Keratinocyte (primary cell): Measurements from ENCODE around the gene IFNG-AS1. TPM values are rescaled to one million over a fixed set of nuclear protein-coding genes. Genes with fewer than 3 reads are reported as not detected.
A peak's percentile ranks its signal among the peaks of the same experiment; 100 is the strongest.

Source experiments
- DNase-seq: peaks from one replicate; pipeline ENCODE4 v3.0.0-alpha.2; 2011; ENCODE audit warnings: low read depth, missing footprints, low spot score
- FAIRE-seq: peaks from 2 replicates; lab custom pipeline; 2011; peaks lifted over from hg19 to GRCh38; lab: Jason Lieb, UNC
- H2AFZ ChIP-seq: 2 replicates; pipeline ENCODE4 v1.6.0; 2012; ENCODE audit warnings: low read length, control low read depth, inconsistent platforms; ENCODE audit not compliant: control insufficient read depth
- H3K27ac ChIP-seq: 2 replicates; pipeline ENCODE4 v1.5.1; 2011; ENCODE audit warnings: low read length; ENCODE audit not compliant: control insufficient read depth, insufficient read depth
- H3K27me3 ChIP-seq: 3 replicates; pipeline ENCODE4 v1.6.0; 2011; ENCODE audit warnings: low read length; ENCODE audit not compliant: control insufficient read depth, insufficient read depth; ENCODE audit errors: extremely low read depth
- H3K36me3 ChIP-seq, 2 experiments: 2 replicates in 1 of 2; 3 replicates in 1 of 2; pipeline ENCODE4 v1.5.1; 2011; ENCODE audit warnings: low read length in 2 of 2, mild to moderate bottlenecking in 1 of 2; ENCODE audit not compliant: control insufficient read depth in 2 of 2, insufficient read depth in 2 of 2; ENCODE audit errors: extremely low read depth in 1 of 2
- H3K4me1 ChIP-seq: 3 replicates; pipeline ENCODE4 v1.5.1; 2011; ENCODE audit warnings: low read length; ENCODE audit not compliant: control insufficient read depth, insufficient read depth; ENCODE audit errors: extremely low read depth
- H3K4me2 ChIP-seq: 3 replicates; pipeline ENCODE4 v1.6.0; 2011; ENCODE audit warnings: low read depth, low read length; ENCODE audit not compliant: control insufficient read depth, insufficient read depth; ENCODE audit errors: extremely low read depth
- H3K4me3 ChIP-seq, 3 experiments: fragments of 200-600 bp in 1 of 3; sonication (generic) in 1 of 3; 2 replicates in 2 of 3; 3 replicates in 1 of 3; pipeline ENCODE4 v1.5.1; 2011 to 2016; ENCODE audit warnings: low read length in 3 of 3, mild to moderate bottlenecking in 3 of 3, control low read depth in 2 of 3, inconsistent platforms in 1 of 3, low read depth in 1 of 3, mixed read lengths in 1 of 3, mixed run types in 1 of 3, moderate library complexity in 1 of 3; ENCODE audit not compliant: control insufficient read depth in 2 of 3, insufficient read depth in 2 of 3; ENCODE audit errors: extremely low read depth in 1 of 3
- H3K79me2 ChIP-seq: 2 replicates; pipeline ENCODE4 v1.6.0; 2012; ENCODE audit warnings: low read length; ENCODE audit not compliant: control insufficient read depth, insufficient read depth
- H3K9ac ChIP-seq: 3 replicates; pipeline ENCODE4 v1.6.0; 2011; ENCODE audit warnings: low read length; ENCODE audit not compliant: control insufficient read depth, insufficient read depth; ENCODE audit errors: extremely low read depth
- H3K9me1 ChIP-seq: 3 replicates; pipeline ENCODE4 v1.6.0; 2011; ENCODE audit warnings: low read length; ENCODE audit not compliant: control insufficient read depth, insufficient read depth; ENCODE audit errors: extremely low read depth
- H3K9me3 ChIP-seq: 2 replicates; pipeline ENCODE4 v1.5.1; 2012; ENCODE audit warnings: low read depth, low read length; ENCODE audit not compliant: control insufficient read depth
- H4K20me1 ChIP-seq: 3 replicates; pipeline ENCODE4 v1.6.0; 2011; ENCODE audit warnings: low read length; ENCODE audit not compliant: control insufficient read depth, insufficient read depth; ENCODE audit errors: extremely low read depth
- CTCF ChIP-seq, 3 experiments: IDR thresholded peaks in 1 of 3; conservative IDR thresholded peaks in 1 of 3; optimal IDR thresholded peaks in 1 of 3; 2 replicates in 2 of 3; 3 replicates in 1 of 3; pipeline versions ENCODE3 to v1.5.1; 2011; ENCODE audit warnings: low read length in 3 of 3, mild to moderate bottlenecking in 3 of 3, moderate library complexity in 2 of 3, control low read depth in 1 of 3, inconsistent platforms in 1 of 3; ENCODE audit not compliant: insufficient read depth in 2 of 3; ENCODE audit errors: extremely low read depth in 1 of 3
- EZH2 ChIP-seq: IDR thresholded peaks from one replicate; pipeline ENCODE4 v1.6.1; 2012; ENCODE audit warnings: inconsistent platforms, mild to moderate bottlenecking, low read length, moderate library complexity
- dilution Hi-C: fragments of 300-500 bp; cut with MboI; formaldehyde crosslinking; loops from one replicate; pipeline ENCODE4 v1.7.0; 2020; ENCODE audit warnings: low sequenced_read_pairs; ENCODE audit not compliant: extremely low pct_ligation_motif_present
- polyA plus RNA-seq, 5 experiments: library from polyadenylated mRNA; depleted of rRNA in 3 of 5; stranded (reverse) in 3 of 5; stranded (forward) in 1 of 5; unstranded in 1 of 5; fragments of >200 nt; gene quantifications; 1 replicate in 1 of 5; 2 replicates in 3 of 5; 3 replicates in 1 of 5; pipeline versions ENCODE4 v1.2.1 to v1.2.3, GENCODE V29; 2011 to 2012; ENCODE audit warnings: missing spikeins in 2 of 5, low read depth in 1 of 5, low replicate concordance in 1 of 5

IFNG-AS1 gene
- polyA plus RNA-seq, 1 donor (not counting 4 experiments of a cell fraction or from before 2014, with no cell fraction given): not detected

DNA sequence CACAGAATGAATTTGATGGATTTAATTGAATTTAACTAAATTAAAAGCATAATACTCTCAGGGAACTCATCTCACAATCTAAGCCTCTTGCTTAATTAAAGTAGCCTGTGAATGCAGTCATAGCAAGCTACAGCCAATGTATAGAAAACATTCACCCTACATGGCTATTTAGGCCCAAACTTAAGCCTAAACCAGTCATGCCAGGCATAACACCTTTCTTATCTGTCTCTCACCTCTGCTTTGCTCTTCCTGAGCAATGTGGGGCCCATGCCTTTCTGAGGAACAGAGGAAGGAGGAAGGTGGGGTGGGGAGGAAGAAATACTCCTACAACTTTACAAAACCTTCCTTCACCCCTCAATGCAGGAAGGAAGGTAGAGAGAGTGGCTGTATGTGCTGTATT lies 29.1 kb downstream of the IFNG-AS1 start:
- no peak for TF ChIP-seq CTCF (optimal IDR thresholded peaks at IDR 0.05 in 1 of 3, IDR thresholded peaks at IDR 0.05 in 1 of 3, conservative IDR thresholded peaks at IDR 0.05 in 1 of 3; ENCODE audit: extremely low read depth in 1 of 3, insufficient read depth in 2 of 3, low read length in 3 of 3)
- TF ChIP-seq EZH2: no peak
- Histone ChIP-seq H3K9me1 (no peaks in the 10 kb centered on the region), H3K9me3 (no peaks in the 10 kb centered on the region), H3K36me3 (no peaks in the 10 kb centered on the region), H3K4me2 (no peak overlapping the region), H3K27me3 (no peaks in the 10 kb centered on the region), H2AFZ (peak overlapping the region; percentile 78), H3K9ac (no peak overlapping the region), H4K20me1 (no peaks in the 10 kb centered on the region), H3K4me1 (no peaks in the 10 kb centered on the region), H3K27ac (no peak overlapping the region), H3K79me2 (no peaks in the 10 kb centered on the region), H3K4me3 (no peak overlapping the region)
- dilution Hi-C loops: no loop called here
- DNase-seq (no peak), FAIRE-seq (no peak)

DNA sequence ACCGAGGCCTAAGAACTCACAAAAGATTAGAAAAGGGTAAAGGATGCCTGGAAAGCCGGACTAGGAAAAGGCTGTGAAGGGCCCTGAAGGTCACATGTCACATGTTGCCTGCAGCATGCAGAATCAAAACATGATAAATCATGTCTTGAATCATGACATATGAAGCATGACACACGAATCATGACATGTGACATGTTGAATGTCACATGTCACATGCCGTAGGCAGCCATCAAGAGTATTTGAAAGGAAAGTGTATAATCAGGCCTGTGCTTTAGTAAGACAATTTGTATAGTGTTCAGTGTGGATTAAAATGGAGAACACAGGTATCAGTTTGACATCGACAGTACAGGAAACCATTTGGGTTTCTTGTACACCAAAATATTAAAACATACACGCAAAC lies 30.8 kb downstream of the IFNG-AS1 start:
- no peaks in the 10 kb centered on the region for H3K4me1 ChIP-seq
- H3K9ac ChIP-seq: no peak overlapping the region
- FAIRE-seq: no peak
- H2AFZ ChIP-seq: no peak overlapping the region
- H3K27me3 ChIP-seq: no peaks in the 10 kb centered on the region
- no peaks in the 10 kb centered on the region for H3K79me2 ChIP-seq
- TF ChIP-seq CTCF (optimal IDR thresholded peaks at IDR 0.05 in 1 of 3, IDR thresholded peaks at IDR 0.05 in 1 of 3, conservative IDR thresholded peaks at IDR 0.05 in 1 of 3; ENCODE audit: extremely low read depth in 1 of 3, insufficient read depth in 2 of 3, low read length in 3 of 3): no peak
- no peak for TF ChIP-seq EZH2
- H3K4me2 ChIP-seq: no peak overlapping the region
- no peak overlapping the region for H3K4me3 ChIP-seq
- no peaks in the 10 kb centered on the region for H4K20me1 ChIP-seq
- H3K27ac ChIP-seq: no peak overlapping the region
- H3K36me3 ChIP-seq: no peaks in the 10 kb centered on the region
- dilution Hi-C loops: no loop called here
- no peaks in the 10 kb centered on the region for H3K9me1 ChIP-seq
- DNase-seq: no peak
- H3K9me3 ChIP-seq: no peaks in the 10 kb centered on the region
